HepG2 (cell line): ENCODE measurements around the gene PTPN3. TPM values are rescaled to one million over a fixed set of nuclear protein-coding genes. Genes with fewer than 3 reads are reported as not detected.

ENCODE experiments used
- ATAC-seq: fragments of 200-7000 bp; cut with Tn5 transposase; 3 replicates; pipeline ENCODE4 v1.9.1; 2020; ENCODE audit warnings: mild to moderate bottlenecking, moderate library complexity
- BruUV-seq: library from RNA; stranded (reverse); fragments of 400-500 nt; replicated peaks from 2 replicates; lab custom pipeline; 2021; lab: Mats Ljungman, UMichigan
- CTCF ChIA-PET: fragments of 300-600 bp; formaldehyde crosslinking; extraction: SDS; loops from one replicate; lab custom pipeline; 2021; ENCODE audit warnings: low total read pairs, inconsistent platforms, low intra/inter-chr PET ratio; lab: Yijun Ruan, JAX
- POLR2A ChIA-PET: fragments of 350-600 bp; sonication (Branson Sonifier 250); formaldehyde crosslinking; loops from one replicate; lab custom pipeline; 2020; ENCODE audit warnings: antibody characterized with exemption, inconsistent platforms; lab: Yijun Ruan, JAX
- DNase-seq: peaks from one replicate; pipeline ENCODE4 v3.0.0-alpha.2; 2015; ENCODE audit warnings: low spot score
- FAIRE-seq: peaks from 3 replicates; lab custom pipeline; 2011; peaks lifted over from hg19 to GRCh38; lab: Jason Lieb, UNC
- H2AFZ ChIP-seq: one replicate; pipeline ENCODE4 v1.6.1; 2011; ENCODE audit warnings: low read length, inconsistent platforms
- H3K27ac ChIP-seq: fragments of 300-600 bp; 3 replicates; pipeline ENCODE4 v1.8.0; 2011; ENCODE audit warnings: mixed run types, mild to moderate bottlenecking, mixed read lengths, low read length, inconsistent platforms; ENCODE audit not compliant: insufficient read depth; ENCODE audit errors: extremely low read length
- H3K27me3 ChIP-seq, 2 experiments: fragments of 200-600 bp in 1 of 2; 2 replicates in 1 of 2; 3 replicates in 1 of 2; pipeline versions ENCODE4 v1.6.0 to v1.8.0; 2011; ENCODE audit warnings: low read length in 2 of 2, mild to moderate bottlenecking in 2 of 2, moderate library complexity in 2 of 2, inconsistent platforms in 1 of 2; ENCODE audit not compliant: insufficient read depth in 2 of 2, control insufficient read depth in 1 of 2
- H3K36me3 ChIP-seq, 2 experiments: fragments of 200-600 bp in 1 of 2; replicated peaks in 1 of 2; 2 replicates in 1 of 2; 3 replicates in 1 of 2; pipeline versions ENCODE4 v1.5.1 to v1.8.0; 2011; ENCODE audit warnings: low read length in 2 of 2, inconsistent platforms in 1 of 2; ENCODE audit not compliant: insufficient read depth in 2 of 2, control insufficient read depth in 1 of 2
- H3K4me1 ChIP-seq: 2 replicates; pipeline ENCODE4 v1.5.1; 2012; ENCODE audit warnings: low read length, inconsistent platforms; ENCODE audit not compliant: insufficient read depth
- H3K4me2 ChIP-seq: 2 replicates; pipeline ENCODE4 v1.6.0; 2011; ENCODE audit warnings: low read depth, low read length, inconsistent platforms
- H3K4me3 ChIP-seq, 3 experiments: fragments of 200-600 bp in 1 of 3; sonication (generic), shearing (Covaris generic) in 1 of 3; replicated peaks in 1 of 3; 2 replicates each; pipeline ENCODE4 v1.5.1; 2011 to 2016; ENCODE audit warnings: low read length in 3 of 3, inconsistent platforms in 2 of 3, low read depth in 2 of 3, mild to moderate bottlenecking in 2 of 3, control low read depth in 1 of 3, mixed read lengths in 1 of 3; ENCODE audit not compliant: insufficient read depth in 1 of 3
- H3K79me2 ChIP-seq: one replicate; pipeline ENCODE4 v1.6.1; 2011; ENCODE audit warnings: low read length, inconsistent platforms; ENCODE audit not compliant: insufficient read depth
- H3K9ac ChIP-seq: 2 replicates; pipeline ENCODE4 v1.6.0; 2011; ENCODE audit warnings: mild to moderate bottlenecking, low read depth, low read length, inconsistent platforms; ENCODE audit not compliant: insufficient read depth
- H3K9me3 ChIP-seq: 2 replicates; pipeline ENCODE4 v1.5.1; 2012; ENCODE audit warnings: mild to moderate bottlenecking, low read length
- H4K20me1 ChIP-seq: 2 replicates; pipeline ENCODE4 v1.6.0; 2011; ENCODE audit warnings: inconsistent platforms, mild to moderate bottlenecking, low read length, moderate library complexity; ENCODE audit not compliant: insufficient read depth
- ATRX ChIP-seq: sonication (generic); formaldehyde crosslinking; IDR thresholded peaks from 2 replicates; pipeline ENCODE4 v1.4.0; 2020; ENCODE audit warnings: missing genetic modification reagents, borderline replicate concordance
- HNRNPL ChIP-seq: fragments of 200-400 bp; formaldehyde crosslinking; IDR thresholded peaks from 2 replicates; pipeline ENCODE4 v1.6.1; 2017; ENCODE audit warnings: mild to moderate bottlenecking, low read depth, low read length
- PLSCR1 ChIP-seq: sonication (generic); formaldehyde crosslinking; IDR thresholded peaks from 2 replicates; pipeline ENCODE4 v1.5.0; 2020; ENCODE audit warnings: missing genetic modification reagents, mild to moderate bottlenecking, borderline replicate concordance
- SIX4 ChIP-seq: sonication (generic); formaldehyde crosslinking; IDR thresholded peaks from 2 replicates; pipeline ENCODE4 v1.4.0; 2020; ENCODE audit warnings: missing genetic modification reagents
- TRAFD1 ChIP-seq: sonication (generic); formaldehyde crosslinking; IDR thresholded peaks from 2 replicates; pipeline ENCODE4 v1.5.1; 2020; ENCODE audit warnings: missing genetic modification reagents, mild to moderate bottlenecking, borderline replicate concordance
- ZNF263 ChIP-seq: sonication (generic); formaldehyde crosslinking; IDR thresholded peaks from 2 replicates; pipeline ENCODE4 v1.4.0; 2020; ENCODE audit warnings: missing genetic modification reagents
- ZNF335 ChIP-seq: sonication (generic); formaldehyde crosslinking; IDR thresholded peaks from 2 replicates; pipeline ENCODE4 v1.4.0; 2020; ENCODE audit warnings: missing genetic modification reagents
- ZNF414 ChIP-seq: sonication (generic); formaldehyde crosslinking; IDR thresholded peaks from 2 replicates; pipeline ENCODE4 v1.5.0; 2020; ENCODE audit warnings: missing genetic modification reagents
- ZNF597 ChIP-seq: sonication (generic); formaldehyde crosslinking; IDR thresholded peaks from 2 replicates; pipeline ENCODE4 v1.5.0; 2020; ENCODE audit warnings: missing genetic modification reagents
- ZNF713 ChIP-seq: sonication (generic); formaldehyde crosslinking; IDR thresholded peaks from 2 replicates; pipeline ENCODE4 v1.4.0; 2020; ENCODE audit warnings: mild to moderate bottlenecking, missing genetic modification reagents
- WGBS: methylation state at CpG from one replicate; pipeline ENCODE4 v1.1.6; 2017; ENCODE audit warnings: low lambda C conversion rate; 5-methylcytosine and 5-hydroxymethylcytosine counted together
- in situ Hi-C: cut with HindIII; loops from 2 replicates; pipeline ENCODE4 v1.10.0; 2017; ENCODE audit warnings: low pct_unique_long_range_greater_than_20kb; ENCODE audit not compliant: extremely low pct_ligation_motif_present
- intact Hi-C: fragments of 100-400 bp; cut with micrococcal nuclease; formaldehyde crosslinking; loops from one replicate; pipeline ENCODE4 v1.10.0; 2022; ENCODE audit not compliant: unreplicated experiment
- polyA plus RNA-seq, 8 experiments: library from polyadenylated mRNA; depleted of rRNA in 3 of 8; stranded (reverse) in 7 of 8; unstranded in 1 of 8; fragments of >200 nt; fragmentation: Illumina TruSeq in 4 of 8; extraction: Trizol in 4 of 8; gene quantifications; 2 replicates each; pipeline versions ENCODE4 v1.2.1 to v1.2.3, GENCODE V29; 2011 to 2016; ENCODE audit warnings: low read depth in 4 of 8, missing spikeins in 1 of 8, mixed read lengths in 1 of 8; ENCODE audit not compliant: insufficient read depth in 1 of 8
- total RNA-seq, 5 experiments: library from RNA; depleted of rRNA; stranded (reverse); fragments of >200 nt; fragmentation: Illumina TruSeq; extraction: Trizol; gene quantifications; 2 replicates each; pipeline ENCODE4 v1.2.3, GENCODE V29; 2016; ENCODE audit warnings: low read depth in 1 of 5

PTPN3 gene
- total and polyA plus RNA-seq, 2 of the 13 experiments (the other 11 are each of a cell fraction or from before 2014, with no cell fraction given): 5.6 to 20.5 TPM

GRCh38 chr9:109401990-109402318 lies 96.2 kb downstream of the PTPN3 start:
- in situ Hi-C loops (no loop called here), intact Hi-C loops (loop anchor here (1.0 to 2.0 kb wide), 4 partner anchors 81 to 219 kb away; partner anchors contain the start of gene EPB41L4B)
- no peak overlapping the region for H3K4me3 ChIP-seq
- H3K36me3 ChIP-seq: peaks cover 13 to 50% of the 10 kb centered on the region in 2 experiments
- no peak for ATAC-seq
- no peaks in the 10 kb centered on the region for H3K9me3 ChIP-seq
- no peaks in the 10 kb centered on the region for H3K27me3 ChIP-seq
- H3K79me2 ChIP-seq: no peaks in the 10 kb centered on the region
- no peak overlapping the region for H2AFZ ChIP-seq
- ChIA-PET CTCF (interaction anchor here (1.2 to 2.6 kb wide), 4 partner anchors 119 to 303 kb away, joined by 5 to 10 read pairs (median 8); no protein-coding TSS in a partner anchor), POLR2A (no interaction called here)
- H3K4me1 ChIP-seq: no peaks in the 10 kb centered on the region
- H4K20me1 ChIP-seq: no peaks in the 10 kb centered on the region
- H3K27ac ChIP-seq: no peak overlapping the region
- H3K4me2 ChIP-seq: no peak overlapping the region
- BruUV-seq: no TSS peak
- no peak for DNase-seq
- FAIRE-seq: no peak
- WGBS: 74% methylated on average over 4 of the region's 4 CpGs
- TF ChIP-seq ZNF263 (no peak), HNRNPL (no peak), PLSCR1 (CRISPR knock-in tag) (no peak), ZNF335 (CRISPR knock-in tag) (no peak), TRAFD1 (CRISPR knock-in tag) (no peak), ATRX (CRISPR knock-in tag) (no peak), ZNF597 (CRISPR knock-in tag) (no peak), SIX4 (CRISPR knock-in tag) (no peak), ZNF414 (no peak), ZNF713 (CRISPR knock-in tag) (no peak)
- H3K9ac ChIP-seq: no peak overlapping the region
